ENCODE measurements around the gene PKP3.

DNA sequence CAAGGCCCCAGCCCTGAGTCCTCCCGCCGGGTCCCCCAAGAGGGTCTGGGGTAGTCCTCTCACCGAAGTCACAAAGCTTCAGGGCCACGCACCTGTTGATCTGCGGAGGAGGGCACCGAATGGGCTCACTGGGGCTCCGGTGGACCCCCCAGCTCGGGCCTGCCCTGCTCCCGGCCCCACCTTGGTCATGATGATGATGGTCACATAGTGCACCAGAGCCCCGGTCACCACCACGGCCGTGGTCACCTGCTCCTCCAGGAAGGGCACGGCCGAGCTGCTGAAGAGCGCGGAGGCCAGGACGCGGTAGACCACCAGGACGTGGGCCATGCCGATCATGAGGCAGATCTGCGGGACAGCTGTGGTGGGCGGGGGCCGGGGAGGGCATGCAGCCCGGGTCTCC lies 34.3 kb downstream of the PKP3 start:
- TF ChIP-seq, protein P1, sequence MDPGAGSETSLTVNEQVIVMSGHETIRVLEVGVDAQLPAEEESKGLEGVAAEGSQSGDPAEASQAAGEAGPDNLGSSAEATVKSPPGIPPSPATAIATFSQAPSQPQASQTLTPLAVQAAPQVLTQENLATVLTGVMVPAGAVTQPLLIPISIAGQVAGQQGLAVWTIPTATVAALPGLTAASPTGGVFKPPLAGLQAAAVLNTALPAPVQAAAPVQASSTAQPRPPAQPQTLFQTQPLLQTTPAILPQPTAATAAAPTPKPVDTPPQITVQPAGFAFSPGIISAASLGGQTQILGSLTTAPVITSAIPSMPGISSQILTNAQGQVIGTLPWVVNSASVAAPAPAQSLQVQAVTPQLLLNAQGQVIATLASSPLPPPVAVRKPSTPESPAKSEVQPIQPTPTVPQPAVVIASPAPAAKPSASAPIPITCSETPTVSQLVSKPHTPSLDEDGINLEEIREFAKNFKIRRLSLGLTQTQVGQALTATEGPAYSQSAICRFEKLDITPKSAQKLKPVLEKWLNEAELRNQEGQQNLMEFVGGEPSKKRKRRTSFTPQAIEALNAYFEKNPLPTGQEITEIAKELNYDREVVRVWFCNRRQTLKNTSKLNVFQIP (CRISPR knock-in tag; IDR thresholded peaks at IDR 0.05; ENCODE audit: borderline replicate concordance, low read depth), result no peak
- TF ChIP-seq RARB (CRISPR knock-in tag; IDR thresholded peaks at IDR 0.05) (no peak), ESRRG (CRISPR knock-in tag; IDR thresholded peaks at IDR 0.05) (no peak), ZC3H10 (CRISPR knock-in tag; IDR thresholded peaks at IDR 0.05) (no peak), ZFP3 (CRISPR knock-in tag; IDR thresholded peaks at IDR 0.05) (no peak), ISL1 (CRISPR knock-in tag; IDR thresholded peaks at IDR 0.05) (no peak), ZNF70 (CRISPR knock-in tag; IDR thresholded peaks at IDR 0.05) (no peak), ZFP30 (CRISPR knock-in tag; IDR thresholded peaks at IDR 0.05) (no peak), SNAI2 (CRISPR knock-in tag; IDR thresholded peaks at IDR 0.05) (no peak), OSR1 (CRISPR knock-in tag; IDR thresholded peaks at IDR 0.05) (no peak), ZNF8 (CRISPR knock-in tag; IDR thresholded peaks at IDR 0.05) (no peak)
- TF ChIP-seq, protein P2, sequence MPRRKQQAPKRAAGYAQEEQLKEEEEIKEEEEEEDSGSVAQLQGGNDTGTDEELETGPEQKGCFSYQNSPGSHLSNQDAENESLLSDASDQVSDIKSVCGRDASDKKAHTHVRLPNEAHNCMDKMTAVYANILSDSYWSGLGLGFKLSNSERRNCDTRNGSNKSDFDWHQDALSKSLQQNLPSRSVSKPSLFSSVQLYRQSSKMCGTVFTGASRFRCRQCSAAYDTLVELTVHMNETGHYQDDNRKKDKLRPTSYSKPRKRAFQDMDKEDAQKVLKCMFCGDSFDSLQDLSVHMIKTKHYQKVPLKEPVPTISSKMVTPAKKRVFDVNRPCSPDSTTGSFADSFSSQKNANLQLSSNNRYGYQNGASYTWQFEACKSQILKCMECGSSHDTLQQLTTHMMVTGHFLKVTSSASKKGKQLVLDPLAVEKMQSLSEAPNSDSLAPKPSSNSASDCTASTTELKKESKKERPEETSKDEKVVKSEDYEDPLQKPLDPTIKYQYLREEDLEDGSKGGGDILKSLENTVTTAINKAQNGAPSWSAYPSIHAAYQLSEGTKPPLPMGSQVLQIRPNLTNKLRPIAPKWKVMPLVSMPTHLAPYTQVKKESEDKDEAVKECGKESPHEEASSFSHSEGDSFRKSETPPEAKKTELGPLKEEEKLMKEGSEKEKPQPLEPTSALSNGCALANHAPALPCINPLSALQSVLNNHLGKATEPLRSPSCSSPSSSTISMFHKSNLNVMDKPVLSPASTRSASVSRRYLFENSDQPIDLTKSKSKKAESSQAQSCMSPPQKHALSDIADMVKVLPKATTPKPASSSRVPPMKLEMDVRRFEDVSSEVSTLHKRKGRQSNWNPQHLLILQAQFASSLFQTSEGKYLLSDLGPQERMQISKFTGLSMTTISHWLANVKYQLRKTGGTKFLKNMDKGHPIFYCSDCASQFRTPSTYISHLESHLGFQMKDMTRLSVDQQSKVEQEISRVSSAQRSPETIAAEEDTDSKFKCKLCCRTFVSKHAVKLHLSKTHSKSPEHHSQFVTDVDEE (CRISPR knock-in tag; IDR thresholded peaks at IDR 0.05), result no peak

All from SK-N-SH treated with all-trans-retinoic acid at 6 μM for 48 hours (cell line).